Stimulated activated effector memory CD8-positive, alpha-beta T cell treated with anti-CD3 and anti-CD28 coated beads, Interleukin-12 subunit alpha, Interleukin-12 subunit beta, amount 100 ng/mL, for 72 hours (primary cell): ENCODE data around the gene DGKB.

Experiments
- ATAC-seq: fragments of 150-1000 bp; cut with Tn5 transposase; 2 replicates; pipeline ENCODE4 v1.10.0; 2021
- DNase-seq, 2 donors: peaks; one replicate each; pipeline ENCODE4 v3.0.0; 2021 to 2022; ENCODE audit warnings: low spot score in 2 of 2
- H3K27ac Mint-ChIP-seq: one replicate; pipeline ENCODE4 v1.8.0; 2022; ENCODE audit warnings: mild to moderate bottlenecking, mixed read lengths
- H3K36me3 Mint-ChIP-seq: one replicate; pipeline ENCODE4 v1.8.0; 2022; ENCODE audit warnings: mild to moderate bottlenecking, mixed read lengths
- H3K4me1 Mint-ChIP-seq: one replicate; pipeline ENCODE4 v1.8.0; 2022; ENCODE audit warnings: mixed read lengths
- H3K4me3 Mint-ChIP-seq: one replicate; pipeline ENCODE4 v1.8.0; 2022; ENCODE audit warnings: mild to moderate bottlenecking, mixed read lengths
- H3K9me3 Mint-ChIP-seq: one replicate; pipeline ENCODE4 v1.8.0; 2022; ENCODE audit warnings: mixed read lengths

The DGKB gene

DNA sequence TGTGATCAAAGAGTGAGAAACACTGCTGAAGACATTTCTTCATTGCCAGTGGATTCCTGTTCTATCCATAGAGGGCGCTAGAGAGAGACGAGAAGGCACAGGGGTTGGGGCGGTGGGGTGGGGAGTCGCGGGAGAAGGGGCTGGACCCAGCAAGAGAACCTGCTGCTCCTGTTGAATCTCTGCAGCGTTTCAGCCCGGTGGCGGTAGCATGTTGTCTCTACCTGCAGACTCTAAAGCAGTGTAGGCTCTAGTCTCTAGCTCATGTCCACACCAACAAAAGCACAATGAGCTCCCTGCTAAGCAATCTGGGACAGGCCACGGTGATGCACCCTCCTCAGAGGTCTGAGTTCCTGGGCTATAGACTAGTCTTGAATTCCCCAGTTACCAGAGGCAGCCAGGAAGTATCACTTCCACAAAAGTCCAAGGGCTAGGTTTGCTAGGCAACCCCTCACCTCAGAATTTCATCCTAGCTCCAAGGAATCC lies 167.7 kb downstream of the DGKB start:
- Mint-ChIP-seq H3K4me1 (peaks cover 6% of the 10 kb centered on the region), H3K36me3 (no peaks in the 10 kb centered on the region), H3K27ac (no peak overlapping the region), H3K9me3 (no peaks in the 10 kb centered on the region), H3K4me3 (no peak overlapping the region)
- no peak for DNase-seq
- peak; percentile 39 for ATAC-seq

DNA sequence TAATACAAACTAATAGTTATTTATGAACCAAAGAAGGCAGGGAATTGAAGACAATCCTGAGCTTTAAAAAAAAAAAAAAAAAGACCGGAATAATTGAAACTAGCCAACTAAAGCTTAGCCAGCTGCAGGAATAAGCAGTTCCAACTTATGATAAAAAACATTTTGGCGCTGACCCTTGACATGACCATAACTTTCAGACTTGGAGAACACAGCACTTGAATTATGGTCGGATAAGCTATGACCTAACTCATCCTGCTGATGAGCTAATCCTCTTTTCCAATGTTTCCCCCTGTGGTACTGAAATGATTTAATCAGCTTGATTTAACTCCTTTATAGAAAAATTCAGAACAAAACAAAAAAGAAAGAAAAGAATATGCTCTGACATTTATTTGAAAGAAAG lies 181.8 kb downstream of the DGKB start:
- no peak for ATAC-seq
- no peak for DNase-seq
- no peaks in the 10 kb centered on the region for H3K36me3 Mint-ChIP-seq
- H3K4me1 Mint-ChIP-seq: no peaks in the 10 kb centered on the region
- no peak overlapping the region for H3K4me3 Mint-ChIP-seq
- no peaks in the 10 kb centered on the region for H3K9me3 Mint-ChIP-seq
- H3K27ac Mint-ChIP-seq: no peak overlapping the region

DNA sequence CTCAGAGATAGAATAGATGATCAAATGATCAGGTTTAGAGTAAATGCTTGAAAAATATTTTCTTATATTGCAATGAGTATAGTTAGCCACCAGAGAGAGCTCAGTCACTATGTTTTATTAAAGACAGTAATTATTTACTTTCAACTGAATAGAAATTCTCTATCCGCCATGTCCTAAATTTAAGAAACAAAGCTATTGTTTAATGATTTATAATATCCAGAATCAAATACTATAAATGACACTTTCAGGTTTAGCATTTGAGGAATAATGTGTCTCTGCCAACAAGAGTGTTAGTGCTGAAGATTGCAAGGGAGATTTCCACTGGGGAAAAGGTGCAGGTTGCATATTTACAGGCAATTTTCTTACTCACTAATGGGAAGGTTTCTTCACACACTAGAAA lies 184.7 kb downstream of the DGKB start:
- peaks cover 6% of the 10 kb centered on the region for H3K4me1 Mint-ChIP-seq
- DNase-seq (no peak), ATAC-seq (no peak)
- H3K9me3 Mint-ChIP-seq: no peaks in the 10 kb centered on the region
- H3K36me3 Mint-ChIP-seq: no peaks in the 10 kb centered on the region
- H3K27ac Mint-ChIP-seq: no peak overlapping the region
- H3K4me3 Mint-ChIP-seq: no peak overlapping the region

DNA sequence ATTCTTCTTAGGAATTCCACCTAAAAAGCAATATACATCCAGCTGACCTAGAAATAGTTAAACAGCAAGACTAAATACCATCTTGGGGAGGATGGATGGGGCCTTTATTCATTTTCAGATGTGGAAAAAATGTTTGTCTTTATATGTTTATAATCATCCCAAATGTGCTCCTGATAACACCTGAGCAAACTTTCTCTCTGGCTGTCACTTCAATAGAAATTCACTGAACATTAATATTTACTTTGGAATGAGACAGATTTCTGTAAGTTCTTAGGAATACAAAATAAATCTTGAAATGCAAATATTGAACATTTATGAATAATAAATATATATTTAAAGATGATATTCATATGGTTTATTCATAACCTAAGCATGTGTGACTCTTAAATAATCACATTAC lies 185.4 kb downstream of the DGKB start:
- no peaks in the 10 kb centered on the region for H3K9me3 Mint-ChIP-seq
- H3K4me1 Mint-ChIP-seq: peaks cover 6% of the 10 kb centered on the region
- H3K27ac Mint-ChIP-seq: no peak overlapping the region
- H3K4me3 Mint-ChIP-seq: no peak overlapping the region
- DNase-seq (no peak), ATAC-seq (no peak)
- no peaks in the 10 kb centered on the region for H3K36me3 Mint-ChIP-seq

DNA sequence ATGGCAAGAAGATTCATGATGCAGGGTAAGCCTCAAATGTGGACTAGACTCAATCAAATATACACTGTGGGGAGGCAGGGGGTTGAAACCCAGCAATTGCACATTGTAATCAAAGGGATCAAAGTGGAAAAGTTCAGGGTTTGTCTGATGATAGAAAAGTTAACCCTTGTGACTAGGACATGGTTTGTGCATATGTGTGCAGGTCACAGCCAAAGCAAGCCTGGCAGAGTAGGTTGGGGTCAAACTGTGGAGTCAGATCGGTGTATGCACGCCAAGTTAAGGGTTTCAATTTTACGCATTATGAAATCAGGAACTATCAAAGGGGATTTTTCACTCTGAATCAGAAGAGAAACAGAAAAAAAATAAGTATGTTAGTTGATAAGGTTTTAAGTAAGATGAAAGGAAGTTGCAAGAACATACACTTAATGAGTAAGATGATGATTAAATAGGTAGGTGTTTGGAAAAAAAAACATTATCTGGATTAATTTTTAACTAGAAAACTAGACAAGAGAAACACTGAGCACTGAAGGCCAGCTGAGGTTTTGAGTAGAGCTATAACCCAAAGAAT lies 188.3 kb downstream of the DGKB start:
- peaks cover 6% of the 10 kb centered on the region for H3K4me1 Mint-ChIP-seq
- H3K4me3 Mint-ChIP-seq: no peak overlapping the region
- no peak overlapping the region for H3K27ac Mint-ChIP-seq
- no peaks in the 10 kb centered on the region for H3K9me3 Mint-ChIP-seq
- H3K36me3 Mint-ChIP-seq: no peaks in the 10 kb centered on the region
- ATAC-seq (peak; percentile 99), DNase-seq (peak in 1 of 2 donors; percentile 49)

DNA sequence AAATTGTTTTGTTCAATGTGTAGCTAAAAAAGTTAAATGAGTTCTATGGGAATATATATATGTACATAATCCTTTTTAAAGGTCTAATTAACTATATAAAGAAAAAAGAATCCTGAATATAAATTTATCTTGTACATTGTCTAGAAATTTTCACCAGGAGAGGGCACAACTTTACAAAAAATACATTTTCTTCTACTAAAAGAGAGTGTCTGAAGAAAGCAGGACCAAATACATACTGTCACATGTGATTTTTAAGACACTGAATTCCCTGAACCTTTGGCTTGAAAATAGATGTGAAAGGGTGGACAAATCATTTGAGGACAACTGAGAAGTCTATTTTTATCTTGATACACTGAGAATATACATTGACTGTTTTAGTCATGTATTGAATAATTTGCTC lies 204.3 kb downstream of the DGKB start:
- Mint-ChIP-seq H3K4me3 (no peak overlapping the region), H3K36me3 (no peaks in the 10 kb centered on the region), H3K4me1 (no peaks in the 10 kb centered on the region), H3K9me3 (no peaks in the 10 kb centered on the region), H3K27ac (no peak overlapping the region)
- no peak for DNase-seq
- no peak for ATAC-seq

DNA sequence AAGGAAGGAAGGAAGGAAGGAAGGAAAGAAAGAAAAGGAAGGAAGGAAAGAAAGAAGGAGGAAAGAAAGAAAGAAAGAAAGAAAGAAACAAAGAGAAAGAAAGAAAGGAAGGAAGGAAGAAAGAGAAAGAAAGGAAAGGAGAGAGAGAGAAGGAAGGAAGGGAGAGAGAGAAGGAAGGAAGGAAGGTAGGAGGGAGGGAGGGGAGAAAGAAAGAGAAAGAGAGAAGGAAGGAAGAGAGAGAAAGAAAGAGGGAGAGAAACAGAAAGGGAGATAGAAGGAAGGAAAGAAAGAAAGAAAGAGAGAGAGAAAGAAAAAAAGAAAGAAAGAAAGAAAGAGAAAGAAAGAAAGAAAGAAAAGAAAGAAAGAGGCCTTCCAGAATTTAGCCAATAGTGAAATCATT lies 204.9 kb downstream of the DGKB start:
- Mint-ChIP-seq H3K9me3 (no peaks in the 10 kb centered on the region), H3K4me1 (no peaks in the 10 kb centered on the region), H3K27ac (no peak overlapping the region), H3K36me3 (no peaks in the 10 kb centered on the region), H3K4me3 (no peak overlapping the region)
- DNase-seq (no peak), ATAC-seq (no peak)

DNA sequence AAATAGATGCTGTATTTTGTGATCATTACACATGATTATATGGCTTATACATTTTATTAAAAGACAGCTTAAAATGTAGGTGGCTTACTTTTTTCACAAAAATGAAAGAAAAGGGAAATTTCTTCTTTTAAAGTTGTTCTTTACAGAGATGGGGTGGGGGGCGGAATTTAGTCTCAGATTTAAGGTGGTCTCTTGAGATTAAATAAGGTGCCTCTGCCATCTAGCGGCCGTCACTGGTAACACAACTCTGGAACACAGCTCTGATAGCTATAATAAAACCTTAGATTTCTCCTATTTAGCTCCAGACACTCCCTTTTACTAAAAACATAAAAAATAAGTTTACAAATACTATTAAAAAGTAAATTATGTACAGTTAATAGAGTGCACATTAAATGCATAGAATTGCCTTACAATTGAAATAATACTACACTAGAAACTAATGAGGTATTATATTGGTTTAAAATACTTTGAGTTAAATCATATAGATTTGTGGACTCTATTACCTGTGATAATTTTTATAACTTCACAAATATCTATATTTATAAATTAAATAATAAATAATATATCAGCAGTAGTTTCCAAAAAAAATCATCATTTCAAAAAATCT lies 210.9 kb downstream of the DGKB start:
- DNase-seq (peak; percentile 7 to 66), ATAC-seq (no peak)
- no peak overlapping the region for H3K4me3 Mint-ChIP-seq
- H3K4me1 Mint-ChIP-seq: no peaks in the 10 kb centered on the region
- H3K27ac Mint-ChIP-seq: no peak overlapping the region
- H3K9me3 Mint-ChIP-seq: no peaks in the 10 kb centered on the region
- H3K36me3 Mint-ChIP-seq: no peaks in the 10 kb centered on the region

DNA sequence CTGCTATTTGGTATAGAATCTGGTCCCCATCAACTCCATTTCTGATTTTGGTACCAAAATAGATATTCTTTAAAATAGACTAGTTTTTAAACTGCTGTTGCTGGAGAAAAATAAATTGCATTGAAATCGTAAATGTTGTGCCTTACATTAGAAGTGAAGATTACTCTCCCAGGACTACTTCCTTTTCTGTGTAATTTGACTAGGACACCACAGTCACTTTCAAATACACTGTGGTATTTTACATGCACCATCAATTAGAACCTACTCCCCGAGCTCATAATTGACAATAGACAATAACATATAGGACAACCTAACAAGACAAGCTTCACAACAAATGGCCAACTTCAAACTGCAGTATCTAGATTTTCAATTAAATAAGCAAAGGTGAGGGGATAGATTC lies 211.5 kb downstream of the DGKB start:
- ATAC-seq (no peak), DNase-seq (no peak)
- no peaks in the 10 kb centered on the region for H3K36me3 Mint-ChIP-seq
- H3K4me1 Mint-ChIP-seq: no peaks in the 10 kb centered on the region
- H3K9me3 Mint-ChIP-seq: no peaks in the 10 kb centered on the region
- no peak overlapping the region for H3K4me3 Mint-ChIP-seq
- no peak overlapping the region for H3K27ac Mint-ChIP-seq

DNA sequence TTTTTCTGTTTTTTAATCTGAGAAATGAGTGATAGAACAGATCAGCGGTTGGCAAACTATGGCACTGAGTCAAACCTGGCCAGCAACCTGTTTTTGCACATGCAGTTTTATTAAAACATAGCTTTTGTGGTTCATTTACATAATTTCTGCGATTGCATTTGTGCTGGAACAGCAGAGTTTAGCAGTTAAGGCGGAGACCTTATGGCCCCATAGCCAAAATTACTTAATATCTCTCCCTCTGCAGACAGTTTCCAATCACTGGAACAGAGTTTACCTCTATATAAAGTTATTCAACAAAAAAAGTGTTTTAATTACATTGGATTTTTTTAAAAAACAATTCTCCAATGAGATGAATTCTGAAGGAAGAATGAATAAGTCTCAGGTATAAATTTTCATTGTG lies 212.1 kb downstream of the DGKB start:
- H3K4me3 Mint-ChIP-seq: no peak overlapping the region
- no peaks in the 10 kb centered on the region for H3K36me3 Mint-ChIP-seq
- DNase-seq (no peak), ATAC-seq (no peak)
- H3K27ac Mint-ChIP-seq: no peak overlapping the region
- H3K4me1 Mint-ChIP-seq: no peaks in the 10 kb centered on the region
- H3K9me3 Mint-ChIP-seq: no peaks in the 10 kb centered on the region

DNA sequence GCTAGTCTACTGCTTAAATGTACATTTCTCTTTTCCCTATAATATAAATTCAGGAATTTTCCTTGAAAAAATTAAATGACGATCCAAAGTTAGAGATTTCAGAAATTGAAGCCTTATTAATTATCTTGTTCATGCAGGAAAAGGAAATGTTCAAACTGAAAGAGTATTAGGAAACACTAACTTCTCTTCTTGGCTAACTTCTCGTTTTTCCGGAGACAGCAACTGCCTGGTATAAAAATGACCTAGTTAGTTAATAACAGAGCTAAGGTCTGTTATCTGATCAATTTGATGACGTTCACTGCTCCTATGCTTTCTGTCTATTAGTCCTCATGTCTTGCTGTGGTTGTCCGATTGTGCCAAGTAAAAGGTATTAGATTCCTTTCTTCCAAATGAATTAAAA lies 212.5 kb downstream of the DGKB start:
- ATAC-seq: no peak
- no peaks in the 10 kb centered on the region for H3K4me1 Mint-ChIP-seq
- H3K4me3 Mint-ChIP-seq: no peak overlapping the region
- no peak for DNase-seq
- H3K9me3 Mint-ChIP-seq: no peaks in the 10 kb centered on the region
- H3K36me3 Mint-ChIP-seq: no peaks in the 10 kb centered on the region
- no peak overlapping the region for H3K27ac Mint-ChIP-seq

DNA sequence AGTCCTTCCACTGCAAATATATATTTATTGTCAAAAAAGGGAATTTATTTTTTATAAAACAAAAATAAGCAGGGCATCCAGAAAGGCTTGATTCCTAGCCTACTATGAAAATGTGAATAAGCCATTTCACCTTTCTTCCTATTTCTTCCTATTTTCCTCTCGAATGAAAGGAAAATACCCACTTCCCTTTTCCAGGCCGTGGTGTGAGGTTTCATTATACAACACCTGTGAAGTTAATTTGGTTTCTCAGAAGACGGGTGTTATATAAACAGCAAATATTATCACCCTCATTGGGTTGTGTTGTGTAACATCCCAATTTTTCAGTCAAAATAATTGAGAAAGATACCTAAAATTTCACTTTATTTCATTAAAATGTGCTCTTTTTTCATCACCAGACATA lies 214.3 kb downstream of the DGKB start:
- no peaks in the 10 kb centered on the region for H3K36me3 Mint-ChIP-seq
- no peak overlapping the region for H3K27ac Mint-ChIP-seq
- H3K4me3 Mint-ChIP-seq: no peak overlapping the region
- no peaks in the 10 kb centered on the region for H3K4me1 Mint-ChIP-seq
- ATAC-seq (no peak), DNase-seq (no peak)
- no peaks in the 10 kb centered on the region for H3K9me3 Mint-ChIP-seq

DNA sequence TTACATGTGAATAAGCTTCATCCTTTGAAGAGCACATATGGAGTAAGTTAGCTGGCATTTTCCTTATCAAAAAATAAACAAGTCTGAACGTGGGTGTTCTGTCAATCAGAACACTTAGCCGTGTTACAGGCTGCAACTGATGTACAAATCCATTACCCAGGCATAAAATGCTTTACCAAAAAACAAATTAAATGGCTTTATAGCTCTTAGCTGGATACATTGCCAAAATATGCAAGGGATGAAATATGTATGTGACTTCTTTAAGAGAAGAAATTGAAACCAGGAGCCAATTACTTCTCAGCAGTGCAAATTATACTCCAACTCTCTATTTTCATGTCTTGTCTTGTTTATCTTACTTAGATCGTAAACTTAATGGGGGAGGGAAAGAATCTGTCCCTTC lies 214.8 kb downstream of the DGKB start:
- no peaks in the 10 kb centered on the region for H3K4me1 Mint-ChIP-seq
- no peak overlapping the region for H3K4me3 Mint-ChIP-seq
- no peak overlapping the region for H3K27ac Mint-ChIP-seq
- no peaks in the 10 kb centered on the region for H3K36me3 Mint-ChIP-seq
- DNase-seq (no peak), ATAC-seq (no peak)
- no peaks in the 10 kb centered on the region for H3K9me3 Mint-ChIP-seq

DNA sequence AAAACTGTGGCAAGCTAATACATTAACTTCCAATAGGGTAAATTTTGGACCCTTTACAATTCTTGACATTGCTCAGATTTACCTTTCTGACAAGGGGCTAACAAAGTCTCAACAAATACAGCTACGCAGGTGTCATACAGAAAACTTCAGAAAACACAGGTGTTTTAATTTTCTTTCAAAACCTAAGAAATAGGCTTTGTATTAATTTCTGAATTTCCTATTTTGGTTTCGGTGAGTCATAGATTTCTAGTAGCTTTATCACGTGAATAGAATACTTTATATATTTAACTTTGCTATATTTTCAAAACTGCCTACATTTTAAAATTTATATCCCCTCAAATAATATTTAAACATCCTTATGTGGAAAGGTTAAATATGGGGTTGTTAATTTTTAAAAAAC lies 215.3 kb downstream of the DGKB start:
- no peaks in the 10 kb centered on the region for H3K9me3 Mint-ChIP-seq
- H3K4me1 Mint-ChIP-seq: no peaks in the 10 kb centered on the region
- no peak for ATAC-seq
- no peak for DNase-seq
- H3K36me3 Mint-ChIP-seq: no peaks in the 10 kb centered on the region
- no peak overlapping the region for H3K4me3 Mint-ChIP-seq
- no peak overlapping the region for H3K27ac Mint-ChIP-seq

DNA sequence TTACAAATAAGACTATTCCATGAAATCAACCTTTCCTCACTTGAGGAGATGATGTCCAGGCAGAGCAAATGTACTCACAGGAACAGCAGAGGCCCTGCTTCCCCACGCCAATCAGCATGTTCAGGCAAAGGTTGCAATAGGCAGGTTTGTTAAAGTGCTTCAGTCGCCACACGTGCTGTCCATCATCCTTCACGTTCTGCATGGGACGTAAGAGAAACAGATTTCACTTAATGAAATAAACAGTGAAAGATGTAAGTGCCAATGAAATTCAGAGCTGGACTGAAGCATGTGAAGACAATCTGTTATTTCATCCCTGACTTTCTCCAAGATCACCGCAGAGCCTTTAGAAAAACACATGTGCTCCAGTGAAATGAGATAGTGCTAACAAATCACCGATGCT lies 217.4 kb downstream of the DGKB start:
- H3K27ac Mint-ChIP-seq: no peak overlapping the region
- no peaks in the 10 kb centered on the region for H3K36me3 Mint-ChIP-seq
- H3K9me3 Mint-ChIP-seq: no peaks in the 10 kb centered on the region
- DNase-seq (no peak), ATAC-seq (no peak)
- H3K4me3 Mint-ChIP-seq: no peak overlapping the region
- H3K4me1 Mint-ChIP-seq: no peaks in the 10 kb centered on the region

DNA sequence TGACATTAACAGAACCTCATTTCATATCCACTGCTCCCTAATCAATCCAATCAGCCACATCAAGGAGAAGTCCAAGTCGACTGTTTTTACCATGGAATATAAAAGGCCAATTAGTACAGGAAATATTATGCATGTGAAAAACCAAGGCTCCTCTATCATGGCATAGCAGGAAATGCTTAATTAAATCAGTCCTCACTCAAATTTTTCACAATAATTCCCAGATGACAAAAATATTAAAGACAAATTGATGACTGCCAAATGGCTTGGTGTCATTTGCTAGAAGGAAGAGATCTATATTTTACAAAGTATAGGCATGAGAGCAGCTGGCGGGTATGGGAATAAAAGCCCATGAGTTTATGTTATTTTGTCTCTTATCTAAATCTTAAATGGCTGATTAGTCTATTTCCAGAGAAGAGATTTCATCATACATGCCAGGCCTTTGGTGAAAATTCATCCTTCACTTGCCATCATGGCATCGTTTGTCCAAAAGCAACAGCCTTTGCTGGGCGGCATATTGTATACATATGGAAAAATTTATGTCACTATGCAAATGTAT lies 219.6 kb downstream of the DGKB start:
- H3K4me3 Mint-ChIP-seq: no peak overlapping the region
- no peak for ATAC-seq
- H3K9me3 Mint-ChIP-seq: no peaks in the 10 kb centered on the region
- H3K4me1 Mint-ChIP-seq: no peaks in the 10 kb centered on the region
- H3K36me3 Mint-ChIP-seq: no peaks in the 10 kb centered on the region
- H3K27ac Mint-ChIP-seq: no peak overlapping the region
- DNase-seq: no peak
